GM23338 (cell line): ENCODE results near the gene MAST4.

ENCODE experiments used
- CTCF ChIP-seq, 2 experiments: fragments of 200-600 bp in 1 of 2; sonication (generic) in 1 of 2; conservative IDR thresholded peaks; 2 replicates each; pipeline versions ENCODE4 v1.5.1 to v1.6.1; 2016 to 2017; ENCODE audit warnings: antibody characterized with exemption in 2 of 2, low read depth in 2 of 2, mild to moderate bottlenecking in 2 of 2, moderate library complexity in 1 of 2
- EZH2 ChIP-seq: fragments of 200-600 bp; sonication (generic); IDR thresholded peaks from one replicate; pipeline ENCODE4 v1.8.0; 2017; ENCODE audit warnings: antibody characterized with exemption, mild to moderate bottlenecking, low read depth; ENCODE audit not compliant: unreplicated experiment

- no peak for TF ChIP-seq CTCF (conservative IDR thresholded peaks at IDR 0.05; ENCODE audit: low read depth in 2 of 2)
- no peak for TF ChIP-seq EZH2
Observed at GRCh38 chr5:66644111-66644510, 47.9 kb downstream of the MAST4 start.
